Measurements from ENCODE around the gene SCNN1A.

SCNN1A gene

GRCh38 chr12:6315704-6316597, 59.4 kb downstream of the SCNN1A start:
- DNase-seq: no peak

DNA sequence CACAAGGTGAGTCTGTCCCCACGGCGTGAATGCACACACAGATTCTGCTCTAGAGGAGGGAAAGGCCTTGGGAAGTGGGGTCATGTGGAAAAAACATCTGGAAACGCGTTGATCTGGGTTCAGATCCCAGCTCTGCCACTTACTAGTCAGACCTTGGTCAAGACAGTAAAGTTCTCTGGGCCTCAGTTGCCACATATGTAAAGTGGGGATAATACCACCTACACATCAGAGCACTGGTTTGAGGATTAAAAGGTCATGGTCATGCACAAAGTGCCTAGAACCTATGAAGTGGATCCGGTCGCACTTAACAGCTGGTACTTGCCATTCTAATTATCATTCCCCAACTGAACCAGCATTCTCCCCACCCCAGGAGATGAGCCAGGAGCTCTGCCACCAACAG, 60.2 kb downstream of the SCNN1A start:
- DNase-seq: no peak

DNA sequence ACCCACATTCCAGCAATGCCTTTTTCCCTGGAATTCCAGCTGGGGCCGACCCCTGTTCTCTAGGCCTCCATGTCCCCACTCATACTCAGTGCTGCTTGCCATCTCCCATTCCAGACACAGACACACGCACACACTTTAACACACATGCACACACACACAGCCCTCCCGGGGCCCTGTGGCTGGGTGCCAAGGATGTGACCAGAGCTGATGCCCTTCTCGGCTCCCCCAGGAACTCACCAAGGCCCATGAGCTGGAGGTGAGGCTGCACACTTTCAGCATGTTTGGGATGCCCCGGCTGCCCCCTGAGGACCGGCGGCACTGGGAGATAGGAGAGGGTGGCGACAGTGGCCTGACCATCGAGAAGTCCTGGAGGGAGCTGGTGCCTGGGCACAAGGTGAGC, 60.6 kb downstream of the SCNN1A start:
- DNase-seq: no peak

DNA sequence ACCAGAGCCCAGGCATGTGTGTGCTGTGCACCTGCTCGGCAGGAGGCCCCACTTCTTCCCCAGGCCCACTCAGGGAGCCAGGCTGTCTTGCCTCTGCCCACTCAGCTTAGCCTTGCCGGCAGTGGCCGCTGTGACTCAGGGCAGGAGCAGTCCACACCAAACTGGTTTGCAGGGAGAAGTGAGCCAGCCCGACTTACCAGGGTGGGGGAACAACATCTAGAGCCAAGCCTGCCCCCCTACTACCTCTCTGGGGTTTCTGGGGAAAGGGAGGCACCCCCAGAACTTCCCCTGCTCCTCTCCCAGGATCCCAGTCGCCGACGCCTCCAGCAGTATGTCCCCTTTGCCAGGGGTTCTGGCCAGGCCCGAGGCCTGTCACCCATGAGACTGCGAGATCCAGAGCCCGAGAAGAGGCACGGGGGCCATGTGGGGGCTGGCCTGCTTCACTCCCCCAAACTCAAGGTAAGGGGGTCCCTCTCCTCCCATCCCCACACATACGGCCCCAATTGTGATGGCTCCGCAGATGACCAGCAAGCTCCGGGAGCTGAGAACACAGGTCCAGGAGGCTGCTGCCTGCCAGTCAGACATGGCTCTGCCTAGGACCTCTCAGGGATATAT, 61.9 kb downstream of the SCNN1A start:
- no peak for DNase-seq

DNA sequence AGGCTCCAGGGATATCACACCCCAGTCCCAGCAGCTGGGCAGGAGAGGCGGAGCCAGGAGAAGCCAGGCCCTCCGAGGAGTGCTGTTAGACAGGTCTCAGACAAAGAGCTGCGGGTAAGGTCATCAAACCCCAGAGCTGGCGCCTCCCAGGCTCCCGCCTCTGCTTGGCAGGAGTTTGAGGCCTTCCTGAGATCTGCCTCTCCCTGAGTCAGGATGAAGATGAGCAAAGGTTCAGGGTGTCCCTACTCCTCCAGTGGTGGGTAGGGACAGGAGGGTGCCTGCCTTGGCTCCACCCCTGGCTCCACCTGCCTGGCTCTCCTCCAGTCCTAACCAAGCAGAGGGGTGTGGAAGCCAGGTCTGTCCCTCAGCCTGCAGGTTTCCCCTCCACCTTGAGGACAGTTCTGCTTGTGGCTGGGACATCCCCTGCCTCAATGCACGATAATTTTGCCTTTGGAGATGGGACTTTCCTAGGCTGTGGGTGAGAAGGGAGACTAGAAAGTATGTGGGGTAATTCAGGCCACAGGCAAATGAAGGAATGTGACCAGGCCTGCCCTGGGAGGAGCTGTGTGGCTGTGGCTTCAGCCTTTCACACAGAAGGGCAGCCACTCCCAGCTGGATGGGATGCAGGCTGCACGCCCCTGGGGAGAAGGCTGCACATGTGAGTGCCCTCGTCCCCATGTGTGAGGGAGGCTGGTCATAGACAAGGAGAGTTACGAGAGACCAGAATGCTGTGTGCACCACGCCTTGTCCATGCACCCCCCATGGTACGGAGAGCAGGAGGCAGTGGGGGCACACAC, 62.6 kb downstream of the SCNN1A start:
- no peak for DNase-seq

DNA sequence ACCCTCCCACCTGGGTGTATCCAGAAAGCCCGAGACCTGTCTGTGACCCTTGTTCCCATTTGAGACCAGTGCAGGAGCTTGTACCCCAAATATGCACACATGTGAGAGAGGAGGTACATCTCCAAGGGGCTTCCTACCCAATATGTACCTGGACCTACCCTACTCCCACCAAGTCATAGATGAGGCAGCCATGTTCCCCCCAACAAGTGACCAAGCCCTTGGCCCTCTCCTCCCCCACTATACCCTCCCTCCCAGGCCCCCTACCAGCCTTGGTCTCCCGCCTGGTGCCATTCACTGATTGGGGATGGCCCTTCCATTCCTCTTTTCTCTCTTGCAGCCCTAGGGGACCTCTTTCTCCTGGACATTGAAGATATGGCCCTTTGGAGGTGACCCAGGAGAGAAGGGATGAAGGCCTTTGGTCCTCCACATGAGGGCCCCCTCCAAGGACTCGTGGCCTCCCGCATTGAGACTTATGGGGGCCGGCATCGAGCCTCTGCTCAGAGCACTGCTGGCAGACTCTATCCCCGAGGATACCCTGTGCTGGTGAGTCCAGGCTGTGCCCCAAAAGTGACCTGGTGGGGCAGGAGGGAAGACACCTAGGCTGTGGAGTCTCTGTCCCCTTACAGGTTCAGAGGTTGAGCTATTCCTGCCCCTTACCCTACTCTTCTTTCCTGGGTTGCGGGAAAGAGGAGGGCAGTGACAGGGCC, 63.4 kb downstream of the SCNN1A start:
- no peak for DNase-seq

DNA sequence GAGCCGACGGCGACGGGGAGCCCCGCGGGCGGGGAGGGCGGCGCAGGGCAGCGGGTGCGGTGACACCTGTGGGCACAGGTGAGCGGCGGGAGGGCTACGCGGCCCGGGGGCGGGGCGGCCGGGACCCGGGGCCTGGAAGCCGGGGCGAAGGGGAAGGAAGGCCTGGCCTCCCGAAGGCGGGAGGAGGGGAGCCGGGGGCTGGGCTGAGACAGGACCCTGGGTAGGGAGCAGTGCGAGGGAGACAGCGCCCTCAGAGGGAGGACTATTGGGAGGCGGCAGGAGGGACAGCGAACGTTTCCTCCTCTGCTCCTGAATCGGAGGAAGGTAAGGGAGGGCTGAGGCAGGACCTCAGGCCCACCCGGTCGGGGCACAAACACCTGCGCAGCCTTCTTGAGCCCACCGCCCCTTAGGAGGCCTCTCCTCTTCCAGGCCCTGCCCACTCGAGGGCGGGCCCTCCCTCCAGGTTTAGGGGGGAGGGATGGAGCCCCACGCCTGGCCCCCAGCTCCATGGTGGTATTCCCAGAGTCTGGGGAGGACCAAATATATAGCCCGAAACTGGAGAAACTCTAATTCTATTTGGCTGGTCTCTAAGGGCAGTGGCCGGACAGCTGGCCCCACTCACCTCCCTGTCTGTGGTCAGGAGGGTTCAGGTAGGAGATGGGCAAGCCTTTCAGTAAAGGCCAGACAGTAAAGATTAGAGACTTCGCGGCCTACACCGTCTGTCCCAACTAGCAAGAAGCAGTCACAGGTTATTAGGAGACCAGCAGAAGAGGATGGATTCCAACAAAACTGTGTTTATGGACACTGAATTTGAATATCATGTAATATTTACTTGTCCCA, 64.4 kb downstream of the SCNN1A start:
- DNase-seq: no peak

GRCh38 chr12:6307529-6307928, 67.8 kb downstream of the SCNN1A start:
- no peak for DNase-seq

- no peak for DNase-seq
Measured at GRCh38 chr12:6306599-6307220, 68.7 kb downstream of the SCNN1A start.

GRCh38 chr12:6306151-6306550, 69.2 kb downstream of the SCNN1A start:
- DNase-seq: no peak

- no peak for DNase-seq
Measured at GRCh38 chr12:6303071-6303470, 72.3 kb downstream of the SCNN1A start.

GRCh38 chr12:6302621-6303020, 72.7 kb downstream of the SCNN1A start:
- DNase-seq: no peak

GRCh38 chr12:6301721-6302120, 73.6 kb downstream of the SCNN1A start:
- DNase-seq: no peak

DNA sequence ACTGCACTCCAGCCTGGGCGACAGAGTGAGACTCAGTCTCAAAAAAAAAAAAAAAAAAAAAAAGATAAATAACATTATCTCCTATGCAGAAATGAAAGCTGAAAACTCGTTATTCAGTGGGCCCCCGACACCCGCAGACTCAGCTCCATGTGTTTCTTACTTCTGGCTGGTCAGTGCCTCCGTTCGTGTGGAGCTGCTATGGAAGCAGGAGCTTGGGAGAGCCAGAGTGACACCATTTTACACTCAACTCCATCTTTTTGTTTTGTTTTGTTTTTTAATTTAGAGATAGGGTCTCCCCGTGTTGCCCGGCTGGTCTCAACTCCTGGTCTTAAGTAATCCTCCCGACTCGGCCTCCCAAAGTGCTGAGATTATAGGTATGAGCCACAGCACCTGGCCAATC, 78.2 kb downstream of the SCNN1A start:
- no peak for DNase-seq
